Measurements from ENCODE around the gene USP49.
A peak's percentile ranks its signal among the peaks of the same experiment; 100 is the strongest.

GRCh38 chr6:41901882-41902519, 6.8 kb upstream of the USP49 start:
- TF ChIP-seq CTCF (IDR thresholded peaks at IDR 0.05), result peak in 1 of 4 experiments; percentile 7
- TF ChIP-seq POLR2A (IDR thresholded peaks at IDR 0.05), result no peak

All from uterus (tissue), 2 donors.